SK-N-SH (cell line): ENCODE measurements around the gene ATP6V0A1. TPM values are rescaled to one million over a fixed set of nuclear protein-coding genes. Genes with fewer than 3 reads are reported as not detected.

Experiments
- CTCF ChIA-PET: fragments of 300-600, 350-600 bp; formaldehyde crosslinking; extraction: SDS; loops from one replicate; lab custom pipeline; 2021; lab: Yijun Ruan, JAX
- POLR2A ChIA-PET: fragments of 350-600 bp; sonication (Branson Sonifier 250); formaldehyde crosslinking; extraction: SDS; loops from one replicate; lab custom pipeline; 2020; ENCODE audit warnings: antibody characterized with exemption, inconsistent platforms; lab: Yijun Ruan, JAX
- DNase-seq: peaks from one replicate; pipeline ENCODE4 v3.0.0; 2012
- H2AFZ ChIP-seq: fragments of 200-600 bp; sonication (generic); 2 replicates; pipeline ENCODE4 v1.8.1; 2016; ENCODE audit warnings: antibody characterized with exemption, mild to moderate bottlenecking, low read depth
- H3F3A ChIP-seq: fragments of 200-600 bp; sonication (generic); replicated peaks from 2 replicates; pipeline ENCODE3; 2016; ENCODE audit warnings: antibody characterized with exemption, mild to moderate bottlenecking; ENCODE audit not compliant: insufficient read depth
- H3K27ac ChIP-seq, 2 experiments: fragments of 200-500 bp in 1 of 2; fragments of 200-600 bp in 1 of 2; sonication (Bioruptor generic) in 1 of 2; sonication (generic), shearing (Covaris generic) in 1 of 2; 2 replicates each; pipeline versions ENCODE4 v1.5.1 to v1.6.1; 2014 to 2016; ENCODE audit warnings: low read depth in 2 of 2, inconsistent platforms in 1 of 2, low read length in 1 of 2, mild to moderate bottlenecking in 1 of 2, mixed read lengths in 1 of 2
- H3K27me3 ChIP-seq: fragments of 200-600 bp; sonication (generic), shearing (Covaris generic); 2 replicates; pipeline ENCODE4 v1.6.1; 2016; ENCODE audit warnings: mixed run types; ENCODE audit not compliant: insufficient read depth
- H3K36me3 ChIP-seq, 2 experiments: fragments of 200-500 bp in 1 of 2; fragments of 200-600 bp in 1 of 2; sonication (Bioruptor generic) in 1 of 2; sonication (generic) in 1 of 2; replicated peaks in 1 of 2; 2 replicates each; pipeline versions ENCODE3 to v1.5.1; 2014 to 2016; ENCODE audit warnings: low read length in 1 of 2, mild to moderate bottlenecking in 1 of 2; ENCODE audit not compliant: insufficient read depth in 2 of 2, control insufficient read depth in 1 of 2
- H3K4me1 ChIP-seq, 2 experiments: fragments of 200-500 bp in 1 of 2; fragments of 200-600 bp in 1 of 2; sonication (Bioruptor generic) in 1 of 2; sonication (generic), shearing (Covaris generic) in 1 of 2; 2 replicates each; pipeline versions ENCODE4 v1.5.1 to v1.6.1; 2014 to 2016; ENCODE audit warnings: low read depth in 1 of 2, low read length in 1 of 2, mixed run types in 1 of 2; ENCODE audit not compliant: insufficient read depth in 2 of 2, control insufficient read depth in 1 of 2
- H3K4me2 ChIP-seq: fragments of 200-600 bp; sonication (generic), shearing (Covaris generic); 2 replicates; pipeline ENCODE4 v1.6.1; 2017; ENCODE audit warnings: mixed run types
- H3K4me3 ChIP-seq, 2 experiments: fragments of 200-500 bp in 1 of 2; fragments of 200-600 bp in 1 of 2; sonication (Bioruptor generic) in 1 of 2; sonication (generic), shearing (Covaris generic) in 1 of 2; 2 replicates each; pipeline versions ENCODE4 v1.5.1 to v1.8.1; 2014 to 2016; ENCODE audit warnings: low read depth in 2 of 2, inconsistent platforms in 1 of 2, low read length in 1 of 2, mild to moderate bottlenecking in 1 of 2, mixed read lengths in 1 of 2, moderate library complexity in 1 of 2
- H3K79me2 ChIP-seq: fragments of 200-600 bp; sonication (generic); 2 replicates; pipeline ENCODE4 v1.8.1; 2017; ENCODE audit warnings: mild to moderate bottlenecking; ENCODE audit not compliant: insufficient read depth
- H3K9ac ChIP-seq: fragments of 200-600 bp; sonication (generic); 2 replicates; pipeline ENCODE4 v1.6.1; 2017; ENCODE audit warnings: mixed run types
- H3K9me2 ChIP-seq: fragments of 200-600 bp; sonication (generic); 2 replicates; pipeline ENCODE4 v1.6.1; 2017; ENCODE audit warnings: mixed run types
- H3K9me3 ChIP-seq: fragments of 200-600 bp; sonication (generic); 2 replicates; pipeline ENCODE4 v1.6.1; 2017; ENCODE audit warnings: mixed run types, mild to moderate bottlenecking, moderate library complexity
- H4K20me1 ChIP-seq: fragments of 200-600 bp; sonication (generic); 2 replicates; pipeline ENCODE4 v1.6.1; 2017; ENCODE audit warnings: mild to moderate bottlenecking, mixed run types; ENCODE audit not compliant: insufficient read depth
- ELF1 ChIP-seq: IDR thresholded peaks from 2 replicates; pipeline ENCODE4 v1.4.0; 2012
- EP300 ChIP-seq, 2 experiments: IDR thresholded peaks; 2 replicates each; pipeline versions ENCODE4 v1.4.0 to v1.6.1; 2012; ENCODE audit warnings: borderline replicate concordance in 1 of 2, low read depth in 1 of 2, low read length in 1 of 2
- MEF2A ChIP-seq: IDR thresholded peaks from 2 replicates; pipeline ENCODE4 v1.4.0; 2012; ENCODE audit warnings: low read depth, borderline replicate concordance
- NFIC ChIP-seq: IDR thresholded peaks from 2 replicates; pipeline ENCODE4 v1.4.0; 2012; ENCODE audit warnings: borderline replicate concordance
- NRF1 ChIP-seq: IDR thresholded peaks from 2 replicates; pipeline ENCODE4 v1.6.1; 2012; ENCODE audit warnings: low read depth, mild to moderate bottlenecking, low read length
- PBX3 ChIP-seq: IDR thresholded peaks from 2 replicates; pipeline ENCODE4; 2012
- RAD21 ChIP-seq: IDR thresholded peaks from 2 replicates; pipeline ENCODE4 v1.6.1; 2012; ENCODE audit warnings: mild to moderate bottlenecking, low read length
- REST ChIP-seq: IDR thresholded peaks from 2 replicates; pipeline ENCODE4 v1.6.1; 2012; ENCODE audit warnings: mild to moderate bottlenecking, low read depth, low read length, moderate library complexity
- RFX5 ChIP-seq: IDR thresholded peaks from 2 replicates; pipeline ENCODE4 v1.6.1; 2012; ENCODE audit warnings: mild to moderate bottlenecking, improper control_type of control experiment, low read length
- TCF12 ChIP-seq: IDR thresholded peaks from 2 replicates; pipeline ENCODE4 v1.4.0; 2012
- USF2 ChIP-seq: fragments of 150-350 bp; IDR thresholded peaks from 2 replicates; pipeline ENCODE4 v1.6.1; 2017; ENCODE audit warnings: antibody characterized with exemption, low read length, low read depth, borderline replicate concordance
- WGBS: methylation state at CpG from one replicate; pipeline ENCODE4 v1.1.6; 2017; ENCODE audit warnings: low lambda C conversion rate; 5-methylcytosine and 5-hydroxymethylcytosine counted together
- polyA plus RNA-seq, 3 experiments: library from polyadenylated mRNA; depleted of rRNA; stranded (reverse); fragments of >200 nt; gene quantifications; 2 replicates each; pipeline ENCODE4 v1.2.3, GENCODE V29; 2012

The ATP6V0A1 gene
- polyA plus RNA-seq, 1 of the 3 experiments (the other 2 are of a cell fraction) = 31.7 TPM

- peak overlapping the region; percentile 43 to 85; a peak in 3 of 4 replicates for H3K27ac ChIP-seq
- peak overlapping the region; percentile 30; the same call in 1 of the 2 replicates for H3K9ac ChIP-seq
- H3K79me2 ChIP-seq = peaks cover 81% of the 10 kb centered on the region
- H3K9me3 ChIP-seq = no peaks in the 10 kb centered on the region
- H4K20me1 ChIP-seq = no peaks in the 10 kb centered on the region
- no peaks in the 10 kb centered on the region for H3K27me3 ChIP-seq
- CTCF ChIA-PET = interaction anchor here (0.7 to 8.3 kb wide), 4 partner anchors 12 to 156 kb away, joined by 3 to 51 read pairs (median 25); partner anchors contain the start of gene PSMC3IP
- POLR2A ChIA-PET = interaction anchor here (1.3 kb wide), 1 partner anchor 11 kb away, joined by 5 read pairs; the partner anchor contains the start of gene PSMC3IP
- peak overlapping the region; percentile 98; the same call in 1 of the 2 replicates for H3K4me2 ChIP-seq
- H2AFZ ChIP-seq = peak overlapping the region; percentile 78
- H3K9me2 ChIP-seq = no peaks in the 10 kb centered on the region
- H3F3A ChIP-seq = peaks cover 35% of the 10 kb centered on the region
- peak overlapping the region; percentile 76 to 92; a peak in 3 of 4 replicates for H3K4me3 ChIP-seq
- WGBS = 70% methylated on average over 11 of the region's 28 CpGs
- DNase-seq = no peak
- H3K4me1 ChIP-seq = peaks cover 4 to 32% of the 10 kb centered on the region in 2 experiments; a peak in 3 of 4 replicates
- H3K36me3 ChIP-seq = peaks cover 35 to 52% of the 10 kb centered on the region in 2 experiments
- TF ChIP-seq NRF1 = no peak
- TF ChIP-seq USF2 = no peak
- no peak for TF ChIP-seq PBX3
- TF ChIP-seq RAD21 = no peak
- TF ChIP-seq EP300 (IDR thresholded peaks at IDR 0.05; ENCODE audit: borderline replicate concordance in 1 of 2, low read depth in 1 of 2, low read length in 1 of 2) = no peak
- TF ChIP-seq TCF12 = no peak
- no peak for TF ChIP-seq REST
- no peak for TF ChIP-seq RFX5
- TF ChIP-seq NFIC = no peak
- no peak for TF ChIP-seq ELF1
- TF ChIP-seq MEF2A = no peak
These were observed 107.7 kb downstream of the ATP6V0A1 start for GRCh38 chr17:42566215-42566882.
